ENCODE results near the gene PMM2.

- TF ChIP-seq CTCF (IDR thresholded peaks at IDR 0.05): no peak
- no peak for TF ChIP-seq EZH2 (IDR thresholded peaks at IDR 0.05; ENCODE audit: borderline replicate concordance, insufficient read depth, low read depth, low read length, poor library complexity, severe bottlenecking)
Observed at GRCh38 chr16:8828541-8829165, 31.0 kb downstream of the PMM2 start.

Measured in B cell (primary cell).